NCI-H526 treated with DMSO at 0.1 percent for 48 hours (cell line): ENCODE results near the gene PPIL6.
A peak's percentile ranks its signal among the peaks of the same experiment; 100 is the strongest.
"Not testable (repeated sequence)": the region's sequence is repeated elsewhere in the genome, so short reads cannot be mapped to it uniquely, and the experiment has no call there.

Experiments used
- DNase-seq: peaks from one replicate; lab custom pipeline; 2025; lab: John Stamatoyannopoulos, UW

Gene PPIL6

GRCh38 chr6:109393886-109394281 lies 46.5 kb downstream of the PPIL6 start:
- DNase-seq, result no peak

GRCh38 chr6:109393157-109393885 lies 47.1 kb downstream of the PPIL6 start:
- DNase-seq, result no peak

- DNase-seq, result no peak
Measured at GRCh38 chr6:109389650-109390274, 50.7 kb downstream of the PPIL6 start.

GRCh38 chr6:109388265-109388664 lies 52.2 kb downstream of the PPIL6 start:
- DNase-seq, result no peak

- no peak for DNase-seq
Measured at GRCh38 chr6:109383438-109383940, 56.9 kb downstream of the PPIL6 start.

- peak; percentile 95 for DNase-seq
Measured at GRCh38 chr6:109382576-109383437, 57.6 kb downstream of the PPIL6 start.

- DNase-seq, result peak; percentile 89
Measured at GRCh38 chr6:109381747-109382575, 58.5 kb downstream of the PPIL6 start, which contains the start of gene CD164. CD164 (minus strand) TSS chr6:109382467; CDS start chr6:109382378, 89 bp downstream.

GRCh38 chr6:109381061-109381746 lies 59.2 kb downstream of the PPIL6 start:
- peak; percentile 53 for DNase-seq

- no peak for DNase-seq
Measured at GRCh38 chr6:109379711-109380110, 60.7 kb downstream of the PPIL6 start.

- no peak for DNase-seq
Measured at GRCh38 chr6:109377717-109378116, 62.7 kb downstream of the PPIL6 start.

- DNase-seq, result no peak
Measured at GRCh38 chr6:109374326-109374892, 66.0 kb downstream of the PPIL6 start.

GRCh38 chr6:109373762-109374161 lies 66.7 kb downstream of the PPIL6 start:
- no peak for DNase-seq

GRCh38 chr6:109373331-109373730 lies 67.1 kb downstream of the PPIL6 start:
- no peak for DNase-seq

- DNase-seq, result no peak
Measured at GRCh38 chr6:109372130-109372529, 68.3 kb downstream of the PPIL6 start.

- no peak for DNase-seq
Measured at GRCh38 chr6:109370792-109371191, 69.6 kb downstream of the PPIL6 start.

- DNase-seq, result no peak
Measured at GRCh38 chr6:109370336-109370735, 70.1 kb downstream of the PPIL6 start.

GRCh38 chr6:109369728-109370127 lies 70.7 kb downstream of the PPIL6 start:
- DNase-seq, result no peak

GRCh38 chr6:109364382-109365078 lies 75.9 kb downstream of the PPIL6 start:
- not testable (repeated sequence) for DNase-seq

GRCh38 chr6:109363753-109364152 lies 76.7 kb downstream of the PPIL6 start:
- no peak for DNase-seq
